Stimulated activated CD4-positive, alpha-beta T cell treated with anti-CD3 and anti-CD28 coated beads, Interleukin-2, amount 100 ng/mL, for 48 hours (primary cell): Measurements from ENCODE around the gene GABARAPL2.

ENCODE experiments used
- DNase-seq, 2 donors: peaks; one replicate each; pipeline ENCODE4 v3.0.0-alpha.2; 2020

The GABARAPL2 gene

GRCh38 chr16:75593825-75594820, 27.9 kb downstream of the GABARAPL2 start:
- DNase-seq: no peak

GRCh38 chr16:75599452-75600277, 33.5 kb downstream of the GABARAPL2 start:
- no peak for DNase-seq

- DNase-seq: no peak
Observed at GRCh38 chr16:75603241-75603640, 37.1 kb downstream of the GABARAPL2 start.

- DNase-seq: no peak
Observed at GRCh38 chr16:75606507-75606906, 40.3 kb downstream of the GABARAPL2 start.

- no peak for DNase-seq
Observed at GRCh38 chr16:75614066-75614897, 48.1 kb downstream of the GABARAPL2 start.

- DNase-seq: no peak
Observed at GRCh38 chr16:75615619-75616018, 49.4 kb downstream of the GABARAPL2 start.

GRCh38 chr16:75616521-75617010, 50.4 kb downstream of the GABARAPL2 start:
- no peak for DNase-seq

GRCh38 chr16:75617121-75617520, 50.9 kb downstream of the GABARAPL2 start:
- no peak for DNase-seq

- DNase-seq: no peak
Observed at GRCh38 chr16:75618780-75619179, 52.6 kb downstream of the GABARAPL2 start.

GRCh38 chr16:75620326-75621169, 54.4 kb downstream of the GABARAPL2 start:
- no peak for DNase-seq

- no peak for DNase-seq
Observed at GRCh38 chr16:75621170-75621477, 54.9 kb downstream of the GABARAPL2 start.

- DNase-seq: peak; percentile 95
Observed at GRCh38 chr16:75622761-75623605, 56.8 kb downstream of the GABARAPL2 start, which contains the start of gene ADAT1. ADAT1 (minus strand) TSS chr16:75623281; CDS start chr16:75620799, 2,482 bp downstream.

GRCh38 chr16:75624921-75625334, 58.7 kb downstream of the GABARAPL2 start:
- DNase-seq: no peak

GRCh38 chr16:75626806-75627205, 60.6 kb downstream of the GABARAPL2 start:
- no peak for DNase-seq
